GM21529 (cell line): Measurements from ENCODE around the gene ELL2.
"Not testable (repeated sequence)": the region's sequence is repeated elsewhere in the genome, so short reads cannot be mapped to it uniquely, and the experiment has no call there.

Experiments used
- ATAC-seq: cut with Tn5 transposase; IDR thresholded peaks from one replicate; pipeline ENCODE4 v1.9.1; 2021; ENCODE audit not compliant: unreplicated experiment

ELL2 gene

GRCh38 chr5:95931079-95931833 lies 30.4 kb downstream of the ELL2 start:
- ATAC-seq = no peak

GRCh38 chr5:95930141-95930930 lies 31.3 kb downstream of the ELL2 start:
- ATAC-seq = no peak

GRCh38 chr5:95928724-95929253 lies 32.9 kb downstream of the ELL2 start:
- no peak for ATAC-seq

- ATAC-seq = peak; percentile 48
Observed at GRCh38 chr5:95927927-95928723, 33.5 kb downstream of the ELL2 start.

GRCh38 chr5:95927300-95927699 lies 34.4 kb downstream of the ELL2 start:
- ATAC-seq = not testable (repeated sequence)

- peak; percentile 41 for ATAC-seq
Observed at GRCh38 chr5:95925939-95926338, 35.7 kb downstream of the ELL2 start.

GRCh38 chr5:95925378-95925744 lies 36.3 kb downstream of the ELL2 start:
- ATAC-seq = no peak

GRCh38 chr5:95924720-95925377 lies 36.8 kb downstream of the ELL2 start:
- peak; percentile 19 for ATAC-seq

GRCh38 chr5:95923918-95924544 lies 37.6 kb downstream of the ELL2 start:
- peak; percentile 40 for ATAC-seq

- ATAC-seq = no peak
Observed at GRCh38 chr5:95922798-95923197, 38.9 kb downstream of the ELL2 start.

GRCh38 chr5:95921501-95921900 lies 40.1 kb downstream of the ELL2 start:
- ATAC-seq = no peak

- no peak for ATAC-seq
Observed at GRCh38 chr5:95920822-95921221, 40.8 kb downstream of the ELL2 start.

- ATAC-seq = no peak
Observed at GRCh38 chr5:95919658-95920057, 42.0 kb downstream of the ELL2 start.

- ATAC-seq = no peak
Observed at GRCh38 chr5:95918421-95919006, 43.1 kb downstream of the ELL2 start.

- no peak for ATAC-seq
Observed at GRCh38 chr5:95917207-95917606, 44.4 kb downstream of the ELL2 start.

- no peak for ATAC-seq
Observed at GRCh38 chr5:95916687-95917085, 45.0 kb downstream of the ELL2 start.

GRCh38 chr5:95915999-95916686 lies 45.5 kb downstream of the ELL2 start:
- peak; percentile 57 for ATAC-seq

GRCh38 chr5:95913663-95914062 lies 48.0 kb downstream of the ELL2 start:
- ATAC-seq = no peak

GRCh38 chr5:95912029-95912428 lies 49.6 kb downstream of the ELL2 start:
- ATAC-seq = no peak
